ENCODE data around the gene PRKAG2.

PRKAG2 gene

DNA sequence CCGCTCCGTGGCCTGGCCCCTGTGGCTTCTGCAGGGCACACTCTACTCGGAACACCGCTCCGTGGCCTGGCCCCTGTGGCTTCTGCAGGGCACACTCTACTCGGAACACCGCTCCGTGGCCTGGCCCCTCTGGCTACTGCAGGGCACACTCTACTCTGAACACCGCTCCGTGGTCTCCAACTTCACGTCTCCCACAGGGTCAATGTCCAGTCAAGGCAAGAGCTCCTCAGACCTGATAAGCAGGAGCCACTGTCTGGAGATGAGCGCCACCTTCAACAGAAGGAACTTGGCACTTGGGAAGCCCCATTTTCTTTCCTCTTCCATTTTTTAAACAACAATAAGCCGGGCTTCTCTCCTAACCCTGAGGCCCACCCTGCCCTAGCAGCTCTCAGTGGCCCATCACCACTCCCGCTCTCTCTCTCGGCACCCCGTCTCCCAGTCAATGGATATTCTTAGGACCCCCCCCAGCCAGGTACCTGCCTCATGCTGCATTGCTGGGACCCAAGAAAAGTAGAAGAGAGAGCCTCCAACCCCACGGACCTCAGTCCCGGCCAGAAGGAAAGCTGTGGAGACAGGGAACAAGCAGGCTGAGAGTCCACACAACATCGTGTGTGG, 56.3 kb downstream of the PRKAG2 start:
- Histone ChIP-seq H3K9ac (ENCODE audit: low read length) (no peak overlapping the region), H3F3A (ENCODE audit: insufficient read depth) (no peaks in the 10 kb centered on the region), H3K79me2 (ENCODE audit: insufficient read depth, low read length) (no peaks in the 10 kb centered on the region), H3K4me2 (ENCODE audit: low read depth, low read length, poor library complexity, severe bottlenecking) (no peak overlapping the region), H3K27me3 (ENCODE audit: low read length) (no peaks in the 10 kb centered on the region), H4K20me1 (ENCODE audit: low read depth, low read length) (no peaks in the 10 kb centered on the region), H3K4me3 (ENCODE audit: insufficient read depth, low read length, poor library complexity, severe bottlenecking) (no peak overlapping the region), H3K9me2 (replicated peaks; ENCODE audit: insufficient read depth, low read length) (no peaks in the 10 kb centered on the region), H2AFZ (ENCODE audit: low read depth, low read length, severe bottlenecking) (no peak overlapping the region), H3K27ac (ENCODE audit: low read depth, low read length) (no peak overlapping the region), H3K9me3 (ENCODE audit: insufficient read depth, low read length) (no peaks in the 10 kb centered on the region), H3K36me3 (ENCODE audit: low read length) (no peaks in the 10 kb centered on the region)
- TF ChIP-seq CTCF (IDR thresholded peaks at IDR 0.05; ENCODE audit: insufficient read depth, low read length, poor library complexity, severe bottlenecking) (no peak), EZH2phosphoT487 (conservative IDR thresholded peaks at IDR 0.05; ENCODE audit: low read length) (no peak)

- TF ChIP-seq EZH2phosphoT487 (conservative IDR thresholded peaks at IDR 0.05; ENCODE audit: low read length) (no peak), CTCF (IDR thresholded peaks at IDR 0.05; ENCODE audit: insufficient read depth, low read length, poor library complexity, severe bottlenecking) (no peak)
Measured at GRCh38 chr7:151819866-151820265, 57.0 kb downstream of the PRKAG2 start.

GRCh38 chr7:151818674-151819519, 58.0 kb downstream of the PRKAG2 start:
- Histone ChIP-seq H3K79me2 (ENCODE audit: insufficient read depth, low read length) (no peaks in the 10 kb centered on the region), H3K9me2 (replicated peaks; ENCODE audit: insufficient read depth, low read length) (no peaks in the 10 kb centered on the region), H3K4me2 (ENCODE audit: low read depth, low read length, poor library complexity, severe bottlenecking) (no peak overlapping the region), H3K9me3 (ENCODE audit: insufficient read depth, low read length) (no peaks in the 10 kb centered on the region), H4K20me1 (ENCODE audit: low read depth, low read length) (no peaks in the 10 kb centered on the region), H3K27ac (ENCODE audit: low read depth, low read length) (no peak overlapping the region), H3K36me3 (ENCODE audit: low read length) (no peaks in the 10 kb centered on the region), H2AFZ (ENCODE audit: low read depth, low read length, severe bottlenecking) (no peak overlapping the region), H3K27me3 (ENCODE audit: low read length) (no peaks in the 10 kb centered on the region), H3F3A (ENCODE audit: insufficient read depth) (no peaks in the 10 kb centered on the region), H3K9ac (ENCODE audit: low read length) (no peak overlapping the region), H3K4me3 (ENCODE audit: insufficient read depth, low read length, poor library complexity, severe bottlenecking) (no peak overlapping the region)
- TF ChIP-seq EZH2phosphoT487 (conservative IDR thresholded peaks at IDR 0.05; ENCODE audit: low read length) (no peak), CTCF (IDR thresholded peaks at IDR 0.05; ENCODE audit: insufficient read depth, low read length, poor library complexity, severe bottlenecking) (no peak)

More at GRCh38 chr7:151819866-151820265, 57.0 kb downstream of the PRKAG2 start:
- H3K79me2 ChIP-seq (ENCODE audit: insufficient read depth, low read length): no peaks in the 10 kb centered on the region
- H3K27ac ChIP-seq (ENCODE audit: low read depth, low read length): no peak overlapping the region
- no peak overlapping the region for H3K4me3 ChIP-seq (ENCODE audit: insufficient read depth, low read length, poor library complexity, severe bottlenecking)
- H3K27me3 ChIP-seq (ENCODE audit: low read length): no peaks in the 10 kb centered on the region
- no peaks in the 10 kb centered on the region for H3K36me3 ChIP-seq (ENCODE audit: low read length)
- no peak overlapping the region for H2AFZ ChIP-seq (ENCODE audit: low read depth, low read length, severe bottlenecking)
- no peaks in the 10 kb centered on the region for H3F3A ChIP-seq (ENCODE audit: insufficient read depth)
- no peaks in the 10 kb centered on the region for H3K9me3 ChIP-seq (ENCODE audit: insufficient read depth, low read length)
- no peak overlapping the region for H3K4me2 ChIP-seq (ENCODE audit: low read depth, low read length, poor library complexity, severe bottlenecking)
- no peak overlapping the region for H3K9ac ChIP-seq (ENCODE audit: low read length)
- no peaks in the 10 kb centered on the region for H4K20me1 ChIP-seq (ENCODE audit: low read depth, low read length)
- H3K9me2 ChIP-seq (replicated peaks; ENCODE audit: insufficient read depth, low read length): no peaks in the 10 kb centered on the region
